CD4-positive, alpha-beta T cell treated with Interleukin-15 for 4 hours (primary cell): Measurements from ENCODE around the gene IDI2.
"Not testable (repeated sequence)": the region's sequence is repeated elsewhere in the genome, so short reads cannot be mapped to it uniquely, and the experiment has no call there.

Experiments used
- DNase-seq: peaks from one replicate; pipeline ENCODE4 v3.0.0-alpha.2; 2020; ENCODE audit warnings: low spot score

The IDI2 gene

DNA sequence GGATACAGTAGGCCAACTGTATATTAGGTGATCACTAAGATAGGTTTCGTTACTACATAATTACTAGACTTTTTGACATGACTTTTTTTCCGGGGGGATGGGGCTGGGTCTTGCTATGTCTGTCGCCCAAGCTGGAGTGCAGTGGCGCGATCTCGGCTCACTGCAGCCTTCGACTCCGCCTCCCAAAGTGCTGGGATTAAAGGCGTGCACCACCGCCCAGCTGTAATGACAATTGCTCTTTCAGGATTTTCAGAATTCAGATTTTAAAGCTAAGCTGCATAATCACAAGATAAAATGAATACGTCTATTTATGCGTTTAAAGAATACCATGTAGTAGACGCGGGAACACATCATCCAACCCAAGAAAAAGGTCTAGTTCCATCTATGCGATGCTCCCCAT lies 22.3 kb upstream of the IDI2 start:
- DNase-seq = no peak

DNA sequence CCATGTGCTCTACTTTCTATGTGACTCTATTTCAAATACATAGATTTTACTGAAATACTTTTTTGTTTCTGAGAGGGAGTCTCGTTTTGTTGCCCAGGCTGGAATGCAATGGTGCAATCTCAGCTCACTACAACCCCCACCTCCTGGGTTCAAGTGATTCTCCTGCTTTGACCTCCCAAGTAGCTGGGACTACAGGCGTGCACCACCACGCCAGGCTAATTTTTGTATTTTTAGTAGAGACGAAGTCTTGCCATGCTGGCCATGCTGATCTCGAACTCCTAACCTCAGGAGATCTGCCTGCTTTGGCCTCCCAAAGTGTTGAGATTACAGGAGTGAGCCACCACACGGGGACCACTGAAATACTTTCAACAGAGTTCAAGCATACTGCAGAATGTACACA lies 19.8 kb upstream of the IDI2 start:
- no peak for DNase-seq

DNA sequence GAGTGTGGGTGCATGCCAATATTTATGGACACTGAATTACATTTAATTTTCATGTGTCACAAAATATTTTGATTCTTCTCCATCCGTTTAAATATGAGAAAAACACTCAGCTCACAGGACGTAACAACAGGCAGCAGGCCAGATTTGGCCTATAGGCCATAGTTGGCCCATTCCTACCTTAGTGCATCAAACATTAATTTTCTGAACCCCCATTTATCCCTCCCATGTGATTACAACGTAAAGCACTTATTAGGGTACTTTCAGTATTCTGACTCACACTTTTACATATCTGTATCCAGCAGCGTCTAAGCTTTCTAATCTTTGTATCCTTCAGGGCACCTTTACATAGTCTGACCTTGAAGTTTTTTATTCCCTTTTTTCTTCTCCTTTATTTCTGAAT lies 19.3 kb upstream of the IDI2 start:
- DNase-seq = no peak

DNA sequence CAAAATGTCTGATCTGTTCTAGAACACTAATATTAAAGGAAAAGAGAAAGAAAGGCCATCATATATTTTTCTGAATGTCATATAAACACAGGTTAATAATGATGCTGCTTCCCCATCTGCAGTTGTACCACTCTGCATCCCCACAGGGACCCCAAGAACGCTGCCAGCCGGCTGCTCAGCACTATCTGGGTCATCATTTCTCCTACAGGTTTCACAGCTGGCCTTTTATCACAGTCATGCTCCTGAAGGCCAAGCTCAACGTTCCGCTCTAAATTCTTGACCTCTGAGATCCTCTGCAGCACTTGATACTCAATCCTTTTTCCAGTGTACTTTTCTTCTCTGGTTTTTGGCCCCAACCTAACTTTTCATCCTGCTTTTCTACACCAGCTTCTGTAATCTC lies 18.5 kb upstream of the IDI2 start:
- DNase-seq = no peak

DNA sequence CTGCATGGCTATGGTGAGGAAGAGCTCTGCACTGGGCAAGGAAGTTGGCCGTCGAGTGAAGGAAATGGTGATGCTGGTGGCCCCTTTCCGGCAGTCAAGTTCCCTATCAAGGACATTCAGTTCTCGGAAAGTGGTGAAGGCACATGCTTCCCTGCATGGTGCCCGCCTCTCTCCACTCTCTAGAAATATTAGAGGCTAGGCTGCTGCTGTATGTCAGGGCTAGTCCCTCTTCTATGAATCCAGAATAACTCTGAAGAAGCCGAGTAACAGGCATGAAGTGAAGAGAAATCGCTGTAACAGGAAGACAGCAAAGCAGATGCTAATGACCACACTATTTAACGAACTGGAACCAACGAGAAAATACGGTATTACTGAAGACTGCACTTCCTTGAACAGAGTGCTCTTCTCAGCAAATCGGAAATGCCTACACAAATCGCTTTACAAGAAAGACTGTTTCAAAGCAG lies 17.9 kb upstream of the IDI2 start:
- peak; percentile 55 for DNase-seq

DNA sequence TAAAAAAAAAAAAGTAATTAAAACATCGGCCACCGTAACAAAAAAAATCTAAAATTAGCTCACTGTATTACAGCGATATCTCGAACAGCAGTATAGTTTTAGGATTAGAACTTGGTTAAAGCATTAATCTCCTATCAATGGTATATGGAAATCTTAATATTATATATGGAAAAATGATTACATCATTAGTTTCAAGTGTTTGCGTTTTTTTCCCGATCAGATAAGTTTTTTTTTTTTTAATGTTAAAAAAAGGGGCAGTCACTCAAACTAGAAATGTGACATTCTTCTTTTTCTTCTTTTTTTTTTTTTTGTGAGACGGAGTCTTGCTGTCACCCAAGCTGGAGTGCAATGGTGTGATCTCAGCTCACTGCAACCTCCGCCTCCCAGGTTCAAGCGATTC lies 15.9 kb upstream of the IDI2 start:
- no peak for DNase-seq

DNA sequence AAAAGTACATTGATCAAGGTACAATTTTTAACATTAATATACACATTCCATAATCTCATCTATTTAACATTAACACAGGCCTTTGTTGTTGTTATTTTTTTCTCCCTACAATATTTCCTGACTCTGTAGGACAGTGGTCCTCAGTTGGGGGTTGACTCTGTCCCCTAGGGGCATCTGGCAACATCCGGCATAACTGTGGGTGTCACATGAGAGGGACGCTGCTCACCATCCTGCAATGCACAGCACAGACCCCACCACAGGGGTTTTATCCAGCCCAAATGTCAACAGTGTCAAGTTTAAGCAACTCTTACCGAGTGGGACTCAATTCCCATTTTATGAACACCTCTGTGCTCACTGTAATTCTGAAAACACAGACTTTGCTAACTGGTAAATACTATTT lies 14.5 kb upstream of the IDI2 start:
- DNase-seq = no peak

DNA sequence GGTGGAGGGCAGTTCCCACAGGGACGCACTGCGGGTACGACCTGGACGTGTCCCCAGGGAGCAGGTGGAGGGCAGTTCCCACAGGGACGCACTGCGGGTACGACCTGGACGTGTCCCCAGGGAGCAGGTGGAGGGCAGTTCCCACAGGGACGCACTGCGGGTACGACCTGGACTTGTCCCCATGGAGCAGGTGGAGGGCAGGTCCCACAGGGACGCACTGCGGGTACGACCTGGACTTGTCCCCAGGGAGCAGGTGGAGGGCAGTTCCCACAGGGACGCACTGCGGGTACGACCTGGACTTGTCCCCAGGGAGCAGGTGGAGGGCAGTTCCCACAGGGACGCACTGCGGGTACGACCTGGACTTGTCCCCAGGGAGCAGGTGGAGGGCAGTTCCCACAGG lies 13.1 kb upstream of the IDI2 start:
- not testable (repeated sequence) for DNase-seq

DNA sequence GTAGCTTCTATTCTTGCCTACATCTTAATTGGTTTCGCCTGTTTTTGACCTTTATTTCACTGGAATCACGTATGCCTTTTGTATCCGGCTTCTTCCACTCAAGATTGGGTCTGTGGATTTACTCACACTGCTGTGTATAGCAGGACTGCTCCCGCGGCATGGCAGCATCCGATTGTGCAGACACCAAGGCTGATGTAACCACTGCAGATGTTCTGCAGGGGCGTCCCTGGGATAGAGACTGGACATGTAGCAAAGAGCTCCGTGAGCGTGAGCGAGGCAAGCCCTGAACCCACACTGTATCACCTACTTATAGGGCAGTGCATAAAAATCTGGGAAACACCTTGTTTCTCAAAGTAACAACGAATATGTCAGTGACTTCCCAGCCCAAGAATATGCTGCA lies 11.4 kb upstream of the IDI2 start:
- DNase-seq = no peak

DNA sequence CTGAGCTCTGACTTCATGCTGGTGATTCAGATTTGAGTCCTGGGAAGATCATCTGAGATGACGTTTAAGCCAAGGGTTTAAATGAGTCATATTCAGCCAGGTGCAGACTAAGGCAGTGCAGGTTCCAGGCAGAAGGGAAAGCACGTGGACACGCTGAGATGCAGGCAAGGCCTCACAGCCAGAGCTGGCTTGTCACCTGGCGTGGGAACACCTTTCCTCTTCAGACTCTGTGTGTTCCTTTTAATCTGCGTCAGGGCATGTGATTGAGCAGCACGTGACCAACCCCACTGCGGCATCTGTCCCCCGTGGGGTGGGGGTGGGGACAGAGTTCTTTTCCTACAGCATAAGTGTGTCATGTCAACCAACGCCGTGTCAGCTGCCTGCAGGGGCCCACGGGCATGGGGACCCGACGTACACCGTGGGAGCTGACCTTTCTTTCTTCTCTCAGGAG lies 10.7 kb upstream of the IDI2 start:
- peak; percentile 33 for DNase-seq

DNA sequence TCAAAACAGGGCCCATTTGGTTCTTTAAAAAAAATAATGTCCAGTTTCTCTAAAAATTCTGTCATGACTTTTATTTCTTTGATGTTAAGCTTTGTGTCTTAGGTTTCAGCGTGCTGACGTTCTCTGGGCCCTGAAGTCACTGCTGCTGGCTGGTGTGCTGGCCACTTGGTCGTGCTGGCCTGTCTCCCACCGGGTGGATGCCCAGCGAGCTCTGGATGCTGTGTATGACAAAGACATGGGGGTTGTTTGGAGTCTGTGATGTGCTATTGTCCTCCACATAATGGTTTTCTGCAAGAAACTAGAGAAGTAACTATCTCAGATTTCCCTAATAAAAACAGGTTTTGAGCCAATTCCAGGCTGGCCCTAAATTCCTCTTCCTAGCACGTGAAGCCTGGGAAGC lies 9.5 kb upstream of the IDI2 start:
- no peak for DNase-seq

DNA sequence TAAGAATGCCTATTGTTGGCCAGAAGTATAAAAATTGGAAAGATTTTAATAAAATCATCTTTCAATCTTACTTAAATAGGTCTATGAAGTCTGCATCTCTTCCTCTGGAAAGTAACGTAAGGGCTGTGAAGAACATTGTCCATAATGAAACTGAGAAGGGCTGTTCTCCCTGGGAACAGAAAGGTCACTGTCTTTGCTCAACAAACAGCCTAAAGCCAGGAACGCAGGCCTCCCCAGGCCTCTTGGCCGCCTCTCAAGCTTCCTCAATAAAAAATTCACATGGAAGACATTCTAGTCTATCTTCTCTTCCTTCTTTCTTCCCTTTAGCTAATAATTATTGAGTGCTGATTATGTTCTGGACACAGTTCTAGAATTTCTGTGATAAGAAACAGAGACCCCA lies 9.1 kb upstream of the IDI2 start:
- DNase-seq = no peak

DNA sequence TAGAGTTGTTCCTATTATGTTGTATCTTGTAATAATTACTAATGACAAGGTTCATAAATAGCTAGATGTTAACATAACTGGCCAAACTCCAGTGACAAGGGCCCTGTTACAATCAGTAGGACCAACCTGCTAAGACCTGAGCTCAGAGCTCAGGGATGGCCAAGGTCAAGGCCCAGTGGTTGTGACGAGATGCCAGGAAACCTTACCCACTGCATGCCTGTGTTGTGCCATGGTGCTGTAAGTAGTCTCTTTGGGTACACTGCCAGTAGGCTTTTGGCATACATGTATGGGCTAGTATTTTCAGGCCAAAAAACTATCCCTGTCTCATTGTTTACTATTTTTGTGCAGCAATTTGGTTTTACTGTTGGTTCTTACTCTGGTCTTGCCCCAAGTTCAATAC lies 7.9 kb upstream of the IDI2 start:
- no peak for DNase-seq

DNA sequence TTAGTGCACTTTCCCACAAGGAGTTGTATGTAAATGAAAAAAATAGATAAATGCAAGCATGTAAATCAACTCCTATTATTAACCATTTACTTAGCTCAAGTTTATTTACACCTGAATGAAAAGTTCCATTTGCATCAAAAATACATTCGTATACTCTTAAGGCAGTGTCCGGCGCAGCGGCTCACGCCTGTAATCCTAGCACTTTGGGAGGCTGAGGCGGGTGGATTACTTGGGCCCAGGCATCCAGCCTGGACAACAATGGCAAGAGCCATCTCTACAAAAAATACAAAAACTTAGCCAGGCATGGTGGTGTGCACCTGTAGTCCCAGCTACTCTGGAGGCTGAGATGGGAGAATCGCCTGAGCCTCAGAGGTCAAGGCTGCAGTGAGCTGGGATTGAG lies 4.2 kb upstream of the IDI2 start:
- no peak for DNase-seq

DNA sequence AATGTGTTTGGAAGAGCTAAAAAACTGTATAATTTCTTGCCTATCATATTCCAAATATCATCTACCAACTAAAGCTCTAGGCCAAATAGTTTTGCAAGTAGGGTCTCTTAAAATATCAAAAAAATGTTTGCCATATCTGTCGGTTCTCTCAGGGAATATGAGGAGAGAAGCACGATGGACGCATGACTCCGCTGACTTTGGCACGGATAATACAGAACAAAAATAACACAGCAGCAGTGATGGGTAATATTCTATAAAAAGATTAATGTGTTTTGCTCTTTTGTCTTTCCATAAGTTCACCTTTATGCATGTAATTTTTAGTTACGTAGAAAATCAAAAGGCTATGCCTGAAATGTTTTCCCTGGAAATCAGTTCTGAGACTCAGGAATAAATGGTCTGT lies 919 bp upstream of the IDI2 start:
- no peak for DNase-seq

DNA sequence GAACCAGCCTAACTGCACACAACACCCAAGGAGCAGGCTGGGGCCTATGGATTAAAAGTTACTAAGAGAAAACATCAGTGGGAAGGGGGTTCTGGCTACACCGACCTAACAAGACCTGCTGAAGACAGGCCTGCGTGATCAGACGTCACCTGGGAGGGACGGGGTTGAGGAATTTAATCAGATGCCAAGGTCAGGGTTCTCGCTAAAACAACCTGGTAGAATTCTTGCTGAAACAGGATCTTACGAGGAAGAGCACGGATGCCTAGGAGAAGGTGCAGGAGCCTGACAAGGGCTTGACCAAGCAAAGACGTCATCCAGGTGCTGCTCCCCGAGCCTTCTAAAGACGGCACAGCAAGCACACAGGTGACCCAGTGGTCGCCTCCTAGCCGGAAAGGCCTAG lies 1.6 kb downstream of the IDI2 start:
- no peak for DNase-seq

DNA sequence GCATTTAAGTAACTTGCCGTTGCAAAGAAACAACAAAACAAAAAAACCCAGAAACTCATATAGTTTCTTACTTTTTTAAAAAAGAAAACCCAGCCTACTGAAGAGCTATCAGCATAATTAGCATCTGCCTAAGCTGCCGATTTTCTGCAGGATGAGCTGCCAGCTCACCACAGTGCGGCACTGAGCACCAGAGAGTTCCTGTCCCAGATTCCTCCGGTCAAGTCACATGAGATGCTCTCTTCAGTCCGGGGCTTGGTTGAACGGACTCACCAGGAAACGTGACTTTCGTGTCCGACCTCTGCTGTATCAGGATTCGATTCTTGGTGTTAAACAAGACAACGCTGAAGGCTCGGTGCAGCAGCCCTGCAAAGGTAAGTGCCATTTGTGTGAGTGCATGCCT lies 3.2 kb downstream of the IDI2 start:
- DNase-seq = no peak

DNA sequence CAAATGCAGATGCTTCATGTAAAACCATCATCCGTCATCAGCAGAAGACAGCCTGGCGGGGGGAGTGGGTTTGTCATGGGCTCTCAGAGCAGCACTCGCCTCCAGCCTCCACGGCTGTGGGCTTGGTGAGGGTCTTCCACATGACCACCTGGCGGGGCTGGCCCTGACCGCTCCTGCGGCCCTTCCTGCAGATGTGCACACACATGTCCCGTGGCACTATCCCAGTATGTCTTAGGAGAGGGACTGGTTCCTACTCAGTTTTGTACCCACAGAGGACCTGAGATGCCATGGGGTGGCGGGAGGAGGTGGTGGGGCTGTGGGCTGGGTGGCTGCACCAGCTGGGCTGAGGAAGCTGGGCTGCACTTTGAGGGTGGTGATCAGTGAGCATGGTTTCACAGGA lies 4.7 kb downstream of the IDI2 start:
- no peak for DNase-seq

DNA sequence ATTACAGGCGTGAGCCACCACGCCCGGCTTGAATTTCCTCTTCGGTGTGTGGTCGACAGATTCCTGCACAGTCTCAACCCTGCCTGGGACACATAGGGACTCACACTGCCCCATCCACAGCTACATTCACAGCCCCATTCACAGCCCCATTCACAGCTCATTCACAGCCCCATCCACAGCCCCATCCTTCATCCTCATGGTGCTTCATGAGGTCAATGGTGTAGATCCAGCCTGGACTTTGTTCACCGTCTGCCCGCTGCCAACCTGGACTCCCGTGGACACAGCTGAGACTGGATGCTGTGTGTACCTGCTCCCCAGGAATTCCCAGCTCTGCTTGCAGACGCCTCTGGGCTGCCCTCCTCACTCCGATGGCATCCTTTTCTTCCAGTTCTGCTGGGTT lies 5.2 kb downstream of the IDI2 start:
- no peak for DNase-seq

DNA sequence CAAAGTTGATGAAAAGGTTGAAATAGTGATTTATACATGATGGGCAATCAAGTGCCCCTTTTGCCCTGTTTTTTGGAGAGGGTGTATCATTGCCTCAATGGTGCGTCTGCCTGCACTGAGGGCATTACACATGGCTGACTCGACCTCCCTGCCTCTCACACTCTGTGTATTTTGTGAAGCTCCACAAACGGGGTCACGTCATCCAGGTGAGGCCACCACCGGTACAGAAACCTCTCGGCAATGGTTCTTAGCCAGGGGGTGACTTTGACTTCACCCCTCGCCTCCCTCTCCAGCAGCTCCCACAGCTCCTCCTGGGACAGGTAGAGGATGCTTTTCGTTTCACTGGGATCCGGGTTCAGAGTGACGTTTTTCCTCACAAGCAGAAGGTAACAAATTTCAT lies 6.3 kb downstream of the IDI2 start:
- DNase-seq = no peak

DNA sequence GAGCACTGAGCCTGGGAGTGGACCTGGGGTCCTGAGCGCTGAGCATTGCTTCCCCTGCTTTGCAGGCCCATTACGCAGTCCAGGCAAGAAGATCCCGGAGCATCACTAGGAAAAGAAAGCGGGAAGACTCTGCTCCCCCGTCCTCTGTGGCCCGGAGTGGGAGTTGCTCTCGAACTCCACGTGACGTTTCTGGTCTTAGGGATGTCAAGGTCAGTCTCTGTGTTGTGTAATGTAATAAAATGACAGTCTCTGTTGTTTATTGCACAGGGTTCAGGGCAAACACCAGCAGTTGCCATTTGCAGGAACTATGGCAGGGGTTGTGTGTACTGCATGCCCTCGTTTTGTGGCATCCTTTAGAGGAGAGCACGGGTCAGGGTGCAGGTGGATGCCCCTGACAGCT lies 10.0 kb downstream of the IDI2 start:
- DNase-seq = no peak

DNA sequence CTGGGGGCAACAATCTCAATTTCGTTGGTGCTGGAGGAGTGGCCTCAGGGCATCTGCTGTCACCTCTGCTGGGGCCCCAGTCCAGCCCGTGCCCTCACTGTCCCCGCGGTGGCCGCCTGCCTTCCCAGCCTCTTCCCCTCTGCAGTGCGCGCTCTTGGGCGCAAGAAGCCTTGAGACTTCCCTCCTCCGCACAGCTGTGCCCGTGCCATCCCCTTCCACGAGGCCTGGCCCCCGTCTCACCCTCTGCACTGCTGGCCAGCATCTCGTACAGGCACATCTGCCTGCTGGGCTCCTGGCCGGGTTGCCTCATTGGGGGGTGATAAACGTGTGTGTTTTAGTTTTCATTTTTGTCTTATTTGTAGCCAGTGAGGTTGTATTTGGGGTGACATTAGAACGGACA lies 14.0 kb downstream of the IDI2 start:
- no peak for DNase-seq

DNA sequence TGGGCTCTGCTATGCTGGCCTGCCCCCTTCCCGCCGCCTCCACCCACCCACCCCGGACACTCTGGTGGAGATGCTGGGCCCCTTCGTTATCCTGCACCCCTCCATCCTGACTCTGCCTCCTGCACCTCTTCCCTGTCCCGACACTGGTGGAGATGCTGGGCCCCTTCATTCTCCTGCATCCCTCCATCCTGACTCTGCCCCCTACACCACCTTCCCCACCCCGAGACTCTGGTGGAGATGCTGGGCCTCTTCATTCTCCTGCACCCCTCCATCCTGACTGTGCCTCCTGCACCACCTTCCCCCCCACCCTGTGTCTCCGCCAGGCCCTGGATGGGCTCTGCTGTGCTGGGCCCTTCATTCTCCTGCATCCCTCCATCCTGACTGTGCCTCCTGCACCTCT lies 15.0 kb downstream of the IDI2 start:
- no peak for DNase-seq

DNA sequence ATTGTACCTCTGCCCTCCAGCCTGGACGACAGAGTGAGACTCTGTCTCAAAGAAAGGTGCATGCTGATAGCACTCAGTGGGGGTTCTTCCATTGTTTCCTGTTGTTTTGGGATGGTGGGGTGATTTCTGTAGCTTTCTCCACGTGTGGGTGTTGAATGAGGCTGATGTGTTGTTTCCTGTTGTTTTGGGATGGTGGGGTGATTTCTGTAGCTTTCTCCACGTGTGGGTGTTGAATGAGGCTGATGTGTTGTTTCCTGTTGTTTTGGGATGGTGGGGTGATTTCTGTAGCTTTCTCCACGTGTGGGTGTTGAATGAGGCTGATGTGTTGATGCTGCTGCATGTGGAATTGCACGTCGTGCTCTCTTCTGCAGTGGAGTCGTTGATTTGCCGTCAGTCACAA lies 15.7 kb downstream of the IDI2 start:
- not testable (repeated sequence) for DNase-seq

DNA sequence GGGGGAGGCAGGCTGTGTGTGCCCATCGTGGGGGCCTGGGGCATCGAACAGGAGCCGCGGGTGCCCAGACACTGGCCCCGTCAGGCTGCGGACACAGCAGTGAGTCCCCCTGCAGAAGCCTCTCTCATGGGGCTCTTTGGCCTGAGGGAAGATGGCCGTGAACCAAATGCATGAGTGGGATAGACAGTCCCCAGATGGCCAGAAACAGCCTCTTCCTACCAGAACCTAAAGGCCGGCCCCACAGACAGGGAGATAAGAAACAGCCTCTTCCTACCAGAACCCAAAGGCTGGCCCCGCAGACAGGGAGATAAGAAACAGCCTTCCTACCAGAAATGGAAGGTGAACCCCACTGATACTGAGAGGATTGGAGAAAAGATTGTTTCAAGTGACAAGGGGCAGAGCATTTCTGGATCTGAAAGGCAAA lies 16.6 kb downstream of the IDI2 start:
- DNase-seq = no peak
